ENCODE measurements around the gene GRID1.
"Not testable (repeated sequence)": the region's sequence is repeated elsewhere in the genome, so short reads cannot be mapped to it uniquely, and the experiment has no call there.

The GRID1 gene

GRCh38 chr10:85699066-85699465, 667.5 kb downstream of the GRID1 start:
- H2BK5ac ChIP-seq (ENCODE audit: low read depth, low read length, poor library complexity, severe bottlenecking); H2AK5ac ChIP-seq (ENCODE audit: low read length, severe bottlenecking); H3K4ac ChIP-seq (ENCODE audit: low read depth in 1 of 2, low read length in 2 of 2); H2BK15ac ChIP-seq (ENCODE audit: low read depth, poor library complexity, severe bottlenecking); H3K4me2 ChIP-seq (ENCODE audit: low read length, poor library complexity, severe bottlenecking); H2BK12ac ChIP-seq (ENCODE audit: low read length in 2 of 2); H3K18ac ChIP-seq (ENCODE audit: low read depth in 1 of 2, low read length in 2 of 2); H3K36me3 ChIP-seq (ENCODE audit: control insufficient read depth in 1 of 2, insufficient read depth in 2 of 2, low read depth in 1 of 2, low read length in 2 of 2); H3K79me1 ChIP-seq (replicated peaks; ENCODE audit: low read length, poor library complexity, severe bottlenecking); H3K27me3 ChIP-seq (ENCODE audit: control insufficient read depth in 1 of 2, insufficient read depth in 1 of 2, low read length in 2 of 2); H3K4me3 ChIP-seq (ENCODE audit: insufficient read depth in 1 of 2, low read depth in 1 of 2, low read length in 2 of 2); H4K8ac ChIP-seq (ENCODE audit: low read length); H4K91ac ChIP-seq (ENCODE audit: low read length); H3K14ac ChIP-seq (ENCODE audit: low read length in 2 of 2); DNase-seq; H3K9me3 ChIP-seq (ENCODE audit: control insufficient read depth, low read length); H3K9ac ChIP-seq (ENCODE audit: low read length); H2AFZ ChIP-seq (ENCODE audit: low read depth, low read length); H3K23ac ChIP-seq (ENCODE audit: low read length in 2 of 2); H3K4me1 ChIP-seq (ENCODE audit: control insufficient read depth, insufficient read depth, low read depth, low read length); H3K27ac ChIP-seq (ENCODE audit: low read length, poor library complexity, severe bottlenecking); H2BK120ac ChIP-seq (ENCODE audit: low read depth, low read length): not testable (repeated sequence)
- WGBS = 81% methylated on average over 4 of the region's 4 CpGs

- H3K4me2 ChIP-seq (ENCODE audit: low read length, poor library complexity, severe bottlenecking) = no peak overlapping the region
- H2BK5ac ChIP-seq (ENCODE audit: low read depth, low read length, poor library complexity, severe bottlenecking) = no peak overlapping the region
- no peak overlapping the region for H2BK12ac ChIP-seq (ENCODE audit: low read length in 2 of 2)
- no peak overlapping the region for H3K27ac ChIP-seq (ENCODE audit: low read length, poor library complexity, severe bottlenecking)
- no peaks in the 10 kb centered on the region for H3K79me1 ChIP-seq (replicated peaks; ENCODE audit: low read length, poor library complexity, severe bottlenecking)
- H3K4me1 ChIP-seq (ENCODE audit: control insufficient read depth, insufficient read depth, low read depth, low read length) = no peaks in the 10 kb centered on the region
- no peak overlapping the region for H3K4me3 ChIP-seq (ENCODE audit: insufficient read depth in 1 of 2, low read depth in 1 of 2, low read length in 2 of 2)
- H3K36me3 ChIP-seq (ENCODE audit: control insufficient read depth in 1 of 2, insufficient read depth in 2 of 2, low read depth in 1 of 2, low read length in 2 of 2) = no peaks in the 10 kb centered on the region
- H3K14ac ChIP-seq (ENCODE audit: low read length in 2 of 2) = no peak overlapping the region
- H3K9ac ChIP-seq (ENCODE audit: low read length) = no peak overlapping the region
- no peak overlapping the region for H2AFZ ChIP-seq (ENCODE audit: low read depth, low read length)
- no peak overlapping the region for H4K8ac ChIP-seq (ENCODE audit: low read length)
- H3K18ac ChIP-seq (ENCODE audit: low read depth in 1 of 2, low read length in 2 of 2) = no peak overlapping the region
- no peak overlapping the region for H2AK5ac ChIP-seq (ENCODE audit: low read length, severe bottlenecking)
- no peak for DNase-seq
- no peaks in the 10 kb centered on the region for H3K27me3 ChIP-seq (ENCODE audit: control insufficient read depth in 1 of 2, insufficient read depth in 1 of 2, low read length in 2 of 2)
- no peaks in the 10 kb centered on the region for H3K9me3 ChIP-seq (ENCODE audit: control insufficient read depth, low read length)
- 100% methylated on average over 1 of the region's 1 CpG for WGBS
- H3K23ac ChIP-seq (ENCODE audit: low read length in 2 of 2) = no peak overlapping the region
- no peak overlapping the region for H2BK120ac ChIP-seq (ENCODE audit: low read depth, low read length)
- H3K4ac ChIP-seq (ENCODE audit: low read depth in 1 of 2, low read length in 2 of 2) = no peak overlapping the region
- no peak overlapping the region for H4K91ac ChIP-seq (ENCODE audit: low read length)
- no peak overlapping the region for H2BK15ac ChIP-seq (ENCODE audit: low read depth, poor library complexity, severe bottlenecking)
These were observed 669.7 kb downstream of the GRID1 start for GRCh38 chr10:85696893-85697292.

GRCh38 chr10:85682621-85683020, 684.0 kb downstream of the GRID1 start:
- 100% methylated on average over 1 of the region's 1 CpG for WGBS
- no peak overlapping the region for H2BK12ac ChIP-seq (ENCODE audit: low read length in 2 of 2)
- no peaks in the 10 kb centered on the region for H3K27me3 ChIP-seq (ENCODE audit: control insufficient read depth in 1 of 2, insufficient read depth in 1 of 2, low read length in 2 of 2)

GRCh38 chr10:85679710-85680109, 686.9 kb downstream of the GRID1 start:
- no peaks in the 10 kb centered on the region for H3K4me1 ChIP-seq (ENCODE audit: control insufficient read depth, insufficient read depth, low read depth, low read length)
- H3K27me3 ChIP-seq (ENCODE audit: control insufficient read depth in 1 of 2, insufficient read depth in 1 of 2, low read length in 2 of 2) = no peaks in the 10 kb centered on the region
- no peak overlapping the region for H4K91ac ChIP-seq (ENCODE audit: low read length)
- H2AK5ac ChIP-seq (ENCODE audit: low read length, severe bottlenecking) = no peak overlapping the region
- no peaks in the 10 kb centered on the region for H3K79me1 ChIP-seq (replicated peaks; ENCODE audit: low read length, poor library complexity, severe bottlenecking)
- no peak for DNase-seq
- H3K4me3 ChIP-seq (ENCODE audit: insufficient read depth in 1 of 2, low read depth in 1 of 2, low read length in 2 of 2) = no peak overlapping the region
- H2AFZ ChIP-seq (ENCODE audit: low read depth, low read length) = no peak overlapping the region
- no peaks in the 10 kb centered on the region for H3K9me3 ChIP-seq (ENCODE audit: control insufficient read depth, low read length)
- H3K4ac ChIP-seq (ENCODE audit: low read depth in 1 of 2, low read length in 2 of 2) = no peak overlapping the region
- no peak overlapping the region for H4K8ac ChIP-seq (ENCODE audit: low read length)
- no peak overlapping the region for H3K4me2 ChIP-seq (ENCODE audit: low read length, poor library complexity, severe bottlenecking)
- no peak overlapping the region for H3K14ac ChIP-seq (ENCODE audit: low read length in 2 of 2)
- WGBS = 66% methylated on average over 3 of the region's 4 CpGs
- H3K36me3 ChIP-seq (ENCODE audit: control insufficient read depth in 1 of 2, insufficient read depth in 2 of 2, low read depth in 1 of 2, low read length in 2 of 2) = no peaks in the 10 kb centered on the region
- H2BK5ac ChIP-seq (ENCODE audit: low read depth, low read length, poor library complexity, severe bottlenecking) = no peak overlapping the region
- no peak overlapping the region for H3K23ac ChIP-seq (ENCODE audit: low read length in 2 of 2)
- no peak overlapping the region for H3K27ac ChIP-seq (ENCODE audit: low read length, poor library complexity, severe bottlenecking)
- no peak overlapping the region for H2BK120ac ChIP-seq (ENCODE audit: low read depth, low read length)
- no peak overlapping the region for H2BK15ac ChIP-seq (ENCODE audit: low read depth, poor library complexity, severe bottlenecking)
- H3K18ac ChIP-seq (ENCODE audit: low read depth in 1 of 2, low read length in 2 of 2) = no peak overlapping the region
- no peak overlapping the region for H2BK12ac ChIP-seq (ENCODE audit: low read length in 2 of 2)
- H3K9ac ChIP-seq (ENCODE audit: low read length) = no peak overlapping the region

More at GRCh38 chr10:85682621-85683020, 684.0 kb downstream of the GRID1 start:
- no peak for DNase-seq
- H3K18ac ChIP-seq (ENCODE audit: low read depth in 1 of 2, low read length in 2 of 2) = no peak overlapping the region
- no peak overlapping the region for H3K4ac ChIP-seq (ENCODE audit: low read depth in 1 of 2, low read length in 2 of 2)
- no peak overlapping the region for H3K14ac ChIP-seq (ENCODE audit: low read length in 2 of 2)
- no peak overlapping the region for H3K4me2 ChIP-seq (ENCODE audit: low read length, poor library complexity, severe bottlenecking)
- no peak overlapping the region for H3K23ac ChIP-seq (ENCODE audit: low read length in 2 of 2)
- H3K27ac ChIP-seq (ENCODE audit: low read length, poor library complexity, severe bottlenecking) = no peak overlapping the region
- no peak overlapping the region for H4K91ac ChIP-seq (ENCODE audit: low read length)
- no peak overlapping the region for H2BK15ac ChIP-seq (ENCODE audit: low read depth, poor library complexity, severe bottlenecking)
- H2AFZ ChIP-seq (ENCODE audit: low read depth, low read length) = no peak overlapping the region
- no peak overlapping the region for H4K8ac ChIP-seq (ENCODE audit: low read length)
- no peak overlapping the region for H2BK5ac ChIP-seq (ENCODE audit: low read depth, low read length, poor library complexity, severe bottlenecking)
- no peak overlapping the region for H3K4me3 ChIP-seq (ENCODE audit: insufficient read depth in 1 of 2, low read depth in 1 of 2, low read length in 2 of 2)
- no peaks in the 10 kb centered on the region for H3K79me1 ChIP-seq (replicated peaks; ENCODE audit: low read length, poor library complexity, severe bottlenecking)
- no peaks in the 10 kb centered on the region for H3K4me1 ChIP-seq (ENCODE audit: control insufficient read depth, insufficient read depth, low read depth, low read length)
- H2BK120ac ChIP-seq (ENCODE audit: low read depth, low read length) = no peak overlapping the region
- H2AK5ac ChIP-seq (ENCODE audit: low read length, severe bottlenecking) = no peak overlapping the region
- no peaks in the 10 kb centered on the region for H3K36me3 ChIP-seq (ENCODE audit: control insufficient read depth in 1 of 2, insufficient read depth in 2 of 2, low read depth in 1 of 2, low read length in 2 of 2)
- no peak overlapping the region for H3K9ac ChIP-seq (ENCODE audit: low read length)
- H3K9me3 ChIP-seq (ENCODE audit: control insufficient read depth, low read length) = no peaks in the 10 kb centered on the region

All from mesenchymal stem cell (in vitro differentiated cells and primary cell).